HepG2 (cell line): ENCODE results near the gene ACAP1. TPM values are rescaled to one million over a fixed set of nuclear protein-coding genes. Genes with fewer than 3 reads are reported as not detected.

Experiments
- ATAC-seq: fragments of 200-7000 bp; cut with Tn5 transposase; 3 replicates; pipeline ENCODE4 v1.9.1; 2020; ENCODE audit warnings: mild to moderate bottlenecking, moderate library complexity
- BruUV-seq: library from RNA; stranded (reverse); fragments of 400-500 nt; replicated peaks from 2 replicates; lab custom pipeline; 2021; lab: Mats Ljungman, UMichigan
- CTCF ChIA-PET: fragments of 300-600 bp; formaldehyde crosslinking; extraction: SDS; loops from one replicate; lab custom pipeline; 2021; ENCODE audit warnings: low total read pairs, inconsistent platforms, low intra/inter-chr PET ratio; lab: Yijun Ruan, JAX
- POLR2A ChIA-PET: fragments of 350-600 bp; sonication (Branson Sonifier 250); formaldehyde crosslinking; loops from one replicate; lab custom pipeline; 2020; ENCODE audit warnings: antibody characterized with exemption, inconsistent platforms; lab: Yijun Ruan, JAX
- DNase-seq: peaks from one replicate; pipeline ENCODE4 v3.0.0-alpha.2; 2015; ENCODE audit warnings: low spot score
- FAIRE-seq: peaks from 3 replicates; lab custom pipeline; 2011; peaks lifted over from hg19 to GRCh38; lab: Jason Lieb, UNC
- H2AFZ ChIP-seq: one replicate; pipeline ENCODE4 v1.6.1; 2011; ENCODE audit warnings: low read length, inconsistent platforms
- H3K27ac ChIP-seq: fragments of 300-600 bp; 3 replicates; pipeline ENCODE4 v1.8.0; 2011; ENCODE audit warnings: mixed run types, mild to moderate bottlenecking, mixed read lengths, low read length, inconsistent platforms; ENCODE audit not compliant: insufficient read depth; ENCODE audit errors: extremely low read length
- H3K27me3 ChIP-seq, 2 experiments: fragments of 200-600 bp in 1 of 2; 2 replicates in 1 of 2; 3 replicates in 1 of 2; pipeline versions ENCODE4 v1.6.0 to v1.8.0; 2011; ENCODE audit warnings: low read length in 2 of 2, mild to moderate bottlenecking in 2 of 2, moderate library complexity in 2 of 2, inconsistent platforms in 1 of 2; ENCODE audit not compliant: insufficient read depth in 2 of 2, control insufficient read depth in 1 of 2
- H3K36me3 ChIP-seq, 2 experiments: fragments of 200-600 bp in 1 of 2; replicated peaks in 1 of 2; 2 replicates in 1 of 2; 3 replicates in 1 of 2; pipeline versions ENCODE4 v1.5.1 to v1.8.0; 2011; ENCODE audit warnings: low read length in 2 of 2, inconsistent platforms in 1 of 2; ENCODE audit not compliant: insufficient read depth in 2 of 2, control insufficient read depth in 1 of 2
- H3K4me1 ChIP-seq: 2 replicates; pipeline ENCODE4 v1.5.1; 2012; ENCODE audit warnings: low read length, inconsistent platforms; ENCODE audit not compliant: insufficient read depth
- H3K4me2 ChIP-seq: 2 replicates; pipeline ENCODE4 v1.6.0; 2011; ENCODE audit warnings: low read depth, low read length, inconsistent platforms
- H3K4me3 ChIP-seq, 3 experiments: fragments of 200-600 bp in 1 of 3; sonication (generic), shearing (Covaris generic) in 1 of 3; replicated peaks in 1 of 3; 2 replicates each; pipeline ENCODE4 v1.5.1; 2011 to 2016; ENCODE audit warnings: low read length in 3 of 3, inconsistent platforms in 2 of 3, low read depth in 2 of 3, mild to moderate bottlenecking in 2 of 3, control low read depth in 1 of 3, mixed read lengths in 1 of 3; ENCODE audit not compliant: insufficient read depth in 1 of 3
- H3K79me2 ChIP-seq: one replicate; pipeline ENCODE4 v1.6.1; 2011; ENCODE audit warnings: low read length, inconsistent platforms; ENCODE audit not compliant: insufficient read depth
- H3K9ac ChIP-seq: 2 replicates; pipeline ENCODE4 v1.6.0; 2011; ENCODE audit warnings: mild to moderate bottlenecking, low read depth, low read length, inconsistent platforms; ENCODE audit not compliant: insufficient read depth
- H3K9me3 ChIP-seq: 2 replicates; pipeline ENCODE4 v1.5.1; 2012; ENCODE audit warnings: mild to moderate bottlenecking, low read length
- H4K20me1 ChIP-seq: 2 replicates; pipeline ENCODE4 v1.6.0; 2011; ENCODE audit warnings: inconsistent platforms, mild to moderate bottlenecking, low read length, moderate library complexity; ENCODE audit not compliant: insufficient read depth
- JUND ChIP-seq: sonication (generic); formaldehyde crosslinking; IDR thresholded peaks from 2 replicates; pipeline ENCODE4 v1.8.0; 2022; ENCODE audit warnings: mild to moderate bottlenecking, missing genetic modification reagents
- MXI1 ChIP-seq: IDR thresholded peaks from 3 replicates; pipeline ENCODE4 v1.6.1; 2012; ENCODE audit warnings: low read depth, low read length, inconsistent platforms, borderline replicate concordance
- NR2F2 ChIP-seq: IDR thresholded peaks from 2 replicates; pipeline ENCODE4 v1.6.1; 2012; ENCODE audit warnings: low read depth, inconsistent platforms, borderline replicate concordance
- TBX3 ChIP-seq: fragments of 450-650 bp; IDR thresholded peaks from 2 replicates; pipeline ENCODE4 v1.6.1; 2017; ENCODE audit warnings: antibody characterized with exemption, mild to moderate bottlenecking, inconsistent platforms, borderline replicate concordance
- UBTF ChIP-seq: sonication (generic); formaldehyde crosslinking; IDR thresholded peaks from 2 replicates; pipeline ENCODE4 v1.4.0; 2020; ENCODE audit warnings: mild to moderate bottlenecking, missing genetic modification reagents
- ZBTB10 ChIP-seq: sonication (generic); formaldehyde crosslinking; IDR thresholded peaks from 2 replicates; pipeline ENCODE4 v1.4.0; 2020; ENCODE audit warnings: missing genetic modification reagents, borderline replicate concordance
- ZBTB42 ChIP-seq: sonication (generic); formaldehyde crosslinking; IDR thresholded peaks from 2 replicates; pipeline ENCODE4 v1.5.0; 2020; ENCODE audit warnings: mild to moderate bottlenecking, missing genetic modification reagents
- WGBS: methylation state at CpG from one replicate; pipeline ENCODE4 v1.1.6; 2017; ENCODE audit warnings: low lambda C conversion rate; 5-methylcytosine and 5-hydroxymethylcytosine counted together
- in situ Hi-C: cut with HindIII; loops from 2 replicates; pipeline ENCODE4 v1.10.0; 2017; ENCODE audit warnings: low pct_unique_long_range_greater_than_20kb; ENCODE audit not compliant: extremely low pct_ligation_motif_present
- intact Hi-C: fragments of 100-400 bp; cut with micrococcal nuclease; formaldehyde crosslinking; loops from one replicate; pipeline ENCODE4 v1.10.0; 2022; ENCODE audit not compliant: unreplicated experiment
- polyA plus RNA-seq, 8 experiments: library from polyadenylated mRNA; depleted of rRNA in 3 of 8; stranded (reverse) in 7 of 8; unstranded in 1 of 8; fragments of >200 nt; fragmentation: Illumina TruSeq in 4 of 8; extraction: Trizol in 4 of 8; gene quantifications; 2 replicates each; pipeline versions ENCODE4 v1.2.1 to v1.2.3, GENCODE V29; 2011 to 2016; ENCODE audit warnings: low read depth in 4 of 8, missing spikeins in 1 of 8, mixed read lengths in 1 of 8; ENCODE audit not compliant: insufficient read depth in 1 of 8
- total RNA-seq, 5 experiments: library from RNA; depleted of rRNA; stranded (reverse); fragments of >200 nt; fragmentation: Illumina TruSeq; extraction: Trizol; gene quantifications; 2 replicates each; pipeline ENCODE4 v1.2.3, GENCODE V29; 2016; ENCODE audit warnings: low read depth in 1 of 5
- TF ChIP-seq, protein P1 (sequence below): IDR thresholded peaks from 2 replicates; pipeline ENCODE4 v1.6.1; 2012; ENCODE audit warnings: low read length, improper control_type of control experiment
- TF ChIP-seq, protein P2 (sequence below): sonication (generic); formaldehyde crosslinking; IDR thresholded peaks from 2 replicates; pipeline ENCODE4 v1.5.0; 2020; ENCODE audit warnings: missing genetic modification reagents
- TF ChIP-seq, protein P3 (sequence below): sonication (generic); formaldehyde crosslinking; IDR thresholded peaks from 2 replicates; pipeline ENCODE4 v1.4.0; 2020; ENCODE audit warnings: mild to moderate bottlenecking, missing genetic modification reagents

ACAP1 gene
- total and polyA plus RNA-seq, 2 of the 13 experiments (the other 11 are each of a cell fraction or from before 2014, with no cell fraction given): 1.3 to 2.5 TPM

DNA sequence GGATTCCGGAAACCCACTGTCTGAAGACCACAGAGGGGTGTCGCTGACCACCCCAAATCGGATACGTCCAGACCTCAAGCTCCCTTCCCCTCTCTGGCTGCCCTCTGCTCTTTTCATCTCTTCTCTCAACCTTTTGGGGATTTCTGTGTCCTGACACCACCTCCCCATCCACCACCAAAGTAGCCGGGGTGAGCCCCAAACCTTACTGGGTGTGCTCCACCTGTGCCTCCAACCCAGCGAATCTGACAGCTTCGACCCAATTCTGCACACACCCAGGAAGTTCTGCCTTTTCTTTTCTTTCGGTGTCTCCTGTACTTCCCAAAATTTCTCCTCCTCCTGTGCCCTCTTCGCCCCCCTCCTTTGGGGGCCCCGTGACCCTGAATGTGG lies 16.2 kb downstream of the ACAP1 start:
- 19% methylated on average over 10 of the region's 10 CpGs for WGBS
- peaks cover 0 to 5% of the 10 kb centered on the region in 2 experiments; a peak in 2 of 5 replicates for H3K27me3 ChIP-seq
- no peak for ATAC-seq
- peak overlapping the region; percentile 95 for H3K27ac ChIP-seq
- peak overlapping the region; percentile 90 for H3K4me2 ChIP-seq
- in situ Hi-C loops: no loop called here
- CTCF ChIA-PET: no interaction called here
- FAIRE-seq: no peak
- DNase-seq: no peak
- TSS peak; percentile 56 for BruUV-seq
- H4K20me1 ChIP-seq: peaks cover 13% of the 10 kb centered on the region; the same call in 1 of the 2 replicates
- H3K9me3 ChIP-seq: no peaks in the 10 kb centered on the region
- H3K4me3 ChIP-seq: peak overlapping the region; percentile 64 to 88 (median 87)
- POLR2A ChIA-PET: interaction anchor here (1.6 to 7.0 kb wide), 2 partner anchors 23 to 51 kb away, joined by 4 to 44 read pairs; partner anchors contain the start of genes NEURL4 and TMEM256
- no peaks in the 10 kb centered on the region for H3K36me3 ChIP-seq
- peaks cover 51% of the 10 kb centered on the region for H3K4me1 ChIP-seq
- intact Hi-C loops: loop anchor here (5.0 to 10.0 kb wide), 2 partner anchors 212 to 305 kb away; partner anchors contain the start of gene SENP3
- H2AFZ ChIP-seq: no peak overlapping the region
- H3K9ac ChIP-seq: peak overlapping the region; percentile 95
- no peaks in the 10 kb centered on the region for H3K79me2 ChIP-seq
- TF ChIP-seq ZBTB42 (CRISPR knock-in tag) (no peak), UBTF (no peak), NR2F2 (no peak), MXI1 (no peak), ZBTB10 (CRISPR knock-in tag) (peak; percentile 66; the same call in 1 of the 2 replicates), JUND (CRISPR knock-in tag) (no peak), TBX3 (no peak)
- TF ChIP-seq, protein P1, sequence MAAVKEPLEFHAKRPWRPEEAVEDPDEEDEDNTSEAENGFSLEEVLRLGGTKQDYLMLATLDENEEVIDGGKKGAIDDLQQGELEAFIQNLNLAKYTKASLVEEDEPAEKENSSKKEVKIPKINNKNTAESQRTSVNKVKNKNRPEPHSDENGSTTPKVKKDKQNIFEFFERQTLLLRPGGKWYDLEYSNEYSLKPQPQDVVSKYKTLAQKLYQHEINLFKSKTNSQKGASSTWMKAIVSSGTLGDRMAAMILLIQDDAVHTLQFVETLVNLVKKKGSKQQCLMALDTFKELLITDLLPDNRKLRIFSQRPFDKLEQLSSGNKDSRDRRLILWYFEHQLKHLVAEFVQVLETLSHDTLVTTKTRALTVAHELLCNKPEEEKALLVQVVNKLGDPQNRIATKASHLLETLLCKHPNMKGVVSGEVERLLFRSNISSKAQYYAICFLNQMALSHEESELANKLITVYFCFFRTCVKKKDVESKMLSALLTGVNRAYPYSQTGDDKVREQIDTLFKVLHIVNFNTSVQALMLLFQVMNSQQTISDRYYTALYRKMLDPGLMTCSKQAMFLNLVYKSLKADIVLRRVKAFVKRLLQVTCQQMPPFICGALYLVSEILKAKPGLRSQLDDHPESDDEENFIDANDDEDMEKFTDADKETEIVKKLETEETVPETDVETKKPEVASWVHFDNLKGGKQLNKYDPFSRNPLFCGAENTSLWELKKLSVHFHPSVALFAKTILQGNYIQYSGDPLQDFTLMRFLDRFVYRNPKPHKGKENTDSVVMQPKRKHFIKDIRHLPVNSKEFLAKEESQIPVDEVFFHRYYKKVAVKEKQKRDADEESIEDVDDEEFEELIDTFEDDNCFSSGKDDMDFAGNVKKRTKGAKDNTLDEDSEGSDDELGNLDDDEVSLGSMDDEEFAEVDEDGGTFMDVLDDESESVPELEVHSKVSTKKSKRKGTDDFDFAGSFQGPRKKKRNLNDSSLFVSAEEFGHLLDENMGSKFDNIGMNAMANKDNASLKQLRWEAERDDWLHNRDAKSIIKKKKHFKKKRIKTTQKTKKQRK: no peak
- TF ChIP-seq, protein P2, sequence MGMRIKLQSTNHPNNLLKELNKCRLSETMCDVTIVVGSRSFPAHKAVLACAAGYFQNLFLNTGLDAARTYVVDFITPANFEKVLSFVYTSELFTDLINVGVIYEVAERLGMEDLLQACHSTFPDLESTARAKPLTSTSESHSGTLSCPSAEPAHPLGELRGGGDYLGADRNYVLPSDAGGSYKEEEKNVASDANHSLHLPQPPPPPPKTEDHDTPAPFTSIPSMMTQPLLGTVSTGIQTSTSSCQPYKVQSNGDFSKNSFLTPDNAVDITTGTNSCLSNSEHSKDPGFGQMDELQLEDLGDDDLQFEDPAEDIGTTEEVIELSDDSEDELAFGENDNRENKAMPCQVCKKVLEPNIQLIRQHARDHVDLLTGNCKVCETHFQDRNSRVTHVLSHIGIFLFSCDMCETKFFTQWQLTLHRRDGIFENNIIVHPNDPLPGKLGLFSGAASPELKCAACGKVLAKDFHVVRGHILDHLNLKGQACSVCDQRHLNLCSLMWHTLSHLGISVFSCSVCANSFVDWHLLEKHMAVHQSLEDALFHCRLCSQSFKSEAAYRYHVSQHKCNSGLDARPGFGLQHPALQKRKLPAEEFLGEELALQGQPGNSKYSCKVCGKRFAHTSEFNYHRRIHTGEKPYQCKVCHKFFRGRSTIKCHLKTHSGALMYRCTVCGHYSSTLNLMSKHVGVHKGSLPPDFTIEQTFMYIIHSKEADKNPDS: 0 out of 2 replicates have a peak, but pooled peaks have one; percentile 10
- TF ChIP-seq, protein P3, sequence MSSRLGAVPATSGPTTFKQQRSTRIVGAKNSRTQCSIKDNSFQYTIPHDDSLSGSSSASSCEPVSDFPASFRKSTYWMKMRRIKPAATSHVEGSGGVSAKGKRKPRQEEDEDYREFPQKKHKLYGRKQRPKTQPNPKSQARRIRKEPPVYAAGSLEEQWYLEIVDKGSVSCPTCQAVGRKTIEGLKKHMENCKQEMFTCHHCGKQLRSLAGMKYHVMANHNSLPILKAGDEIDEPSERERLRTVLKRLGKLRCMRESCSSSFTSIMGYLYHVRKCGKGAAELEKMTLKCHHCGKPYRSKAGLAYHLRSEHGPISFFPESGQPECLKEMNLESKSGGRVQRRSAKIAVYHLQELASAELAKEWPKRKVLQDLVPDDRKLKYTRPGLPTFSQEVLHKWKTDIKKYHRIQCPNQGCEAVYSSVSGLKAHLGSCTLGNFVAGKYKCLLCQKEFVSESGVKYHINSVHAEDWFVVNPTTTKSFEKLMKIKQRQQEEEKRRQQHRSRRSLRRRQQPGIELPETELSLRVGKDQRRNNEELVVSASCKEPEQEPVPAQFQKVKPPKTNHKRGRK (CRISPR knock-in tag): no peak
